GM18858 (cell line): ENCODE data around the gene OGFOD3.
"Not testable (repeated sequence)": the region's sequence is repeated elsewhere in the genome, so short reads cannot be mapped to it uniquely, and the experiment has no call there.

Experiments
- ATAC-seq: cut with Tn5 transposase; IDR thresholded peaks from one replicate; pipeline ENCODE4 v1.9.1; 2021; ENCODE audit not compliant: unreplicated experiment

The OGFOD3 gene

GRCh38 chr17:82388922-82389283, 29.5 kb downstream of the OGFOD3 start:
- ATAC-seq = no peak

- ATAC-seq = no peak
Measured at GRCh38 chr17:82388223-82388921, 30.0 kb downstream of the OGFOD3 start.

GRCh38 chr17:82387705-82388106, 30.7 kb downstream of the OGFOD3 start:
- no peak for ATAC-seq

GRCh38 chr17:82386881-82387704, 31.3 kb downstream of the OGFOD3 start:
- no peak for ATAC-seq

GRCh38 chr17:82386255-82386831, 32.0 kb downstream of the OGFOD3 start:
- ATAC-seq = no peak

- no peak for ATAC-seq
Measured at GRCh38 chr17:82385559-82386254, 32.7 kb downstream of the OGFOD3 start.

GRCh38 chr17:82384730-82385481, 33.5 kb downstream of the OGFOD3 start:
- no peak for ATAC-seq

- ATAC-seq = no peak
Measured at GRCh38 chr17:82384051-82384729, 34.2 kb downstream of the OGFOD3 start.

GRCh38 chr17:82383411-82383810, 35.0 kb downstream of the OGFOD3 start:
- ATAC-seq = no peak

- ATAC-seq = no peak
Measured at GRCh38 chr17:82382933-82383255, 35.5 kb downstream of the OGFOD3 start.

- ATAC-seq = not testable (repeated sequence)
Measured at GRCh38 chr17:82382220-82382932, 36.0 kb downstream of the OGFOD3 start.

- ATAC-seq = not testable (repeated sequence)
Measured at GRCh38 chr17:82381703-82382009, 36.7 kb downstream of the OGFOD3 start.

- no peak for ATAC-seq
Measured at GRCh38 chr17:82380860-82381702, 37.3 kb downstream of the OGFOD3 start.

- no peak for ATAC-seq
Measured at GRCh38 chr17:82378741-82379021, 39.7 kb downstream of the OGFOD3 start.

- no peak for ATAC-seq
Measured at GRCh38 chr17:82377924-82378740, 40.3 kb downstream of the OGFOD3 start.

- not testable (repeated sequence) for ATAC-seq
Measured at GRCh38 chr17:82377294-82377693, 41.1 kb downstream of the OGFOD3 start.

GRCh38 chr17:82376042-82376730, 42.2 kb downstream of the OGFOD3 start:
- no peak for ATAC-seq
